Femur (tissue), 1 donor: ENCODE results near the gene BTG2.
A peak's percentile ranks its signal among the peaks of the same experiment; 100 is the strongest.

ENCODE experiments used
- DNase-seq: peaks from one replicate; pipeline ENCODE4 v3.0.0-alpha.2; 2017

The BTG2 gene

DNA sequence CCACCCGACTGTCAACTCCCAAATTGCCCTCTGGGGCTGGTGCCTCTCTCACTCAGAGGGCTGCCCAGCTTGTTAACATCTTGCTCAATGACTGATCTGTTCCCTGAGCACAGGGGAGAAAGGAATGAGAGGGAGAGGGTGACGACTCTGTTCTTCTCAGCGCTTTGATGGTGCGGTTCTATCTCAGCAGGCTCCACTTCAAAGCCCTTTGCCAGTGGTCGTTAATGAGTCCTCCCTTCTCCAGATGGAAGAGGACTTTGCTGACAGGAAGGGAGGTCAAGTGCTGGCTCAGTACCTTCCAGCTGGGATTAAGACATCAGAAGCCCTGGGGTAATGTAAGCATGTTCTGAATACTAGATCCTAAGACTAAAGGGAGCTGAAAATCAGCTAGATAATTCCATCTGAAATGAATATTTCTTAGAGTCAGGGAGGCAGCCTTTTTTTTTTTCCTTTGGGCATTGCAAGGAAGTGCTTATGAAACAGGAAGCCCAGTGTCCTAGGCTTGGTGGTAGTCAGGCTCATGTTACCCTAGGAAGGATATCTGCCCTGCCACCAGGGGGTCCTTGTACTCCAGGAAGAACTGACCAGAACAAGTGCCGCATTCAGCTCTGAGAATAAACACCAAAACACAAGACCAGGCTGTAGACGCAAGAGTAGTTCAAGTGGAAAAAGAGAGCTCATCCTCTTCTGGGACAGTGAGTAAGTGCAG is 40.9 kb downstream of the BTG2 start:
- DNase-seq: no peak

DNA sequence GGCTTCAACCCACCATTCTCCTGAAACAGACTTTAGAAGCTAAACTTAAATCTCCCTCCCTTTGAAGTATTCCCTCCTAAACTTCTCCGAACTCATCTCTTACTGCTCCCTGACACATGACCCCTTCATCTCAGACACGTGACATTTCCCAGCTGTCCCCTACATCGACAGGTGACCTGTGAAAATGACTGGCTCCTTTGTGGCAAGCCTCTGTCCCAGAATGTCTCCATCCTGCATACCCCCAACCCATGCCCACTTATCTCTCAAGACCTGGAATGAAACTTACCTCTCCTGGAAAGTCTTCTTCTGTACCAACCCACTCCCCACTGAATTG is 41.4 kb downstream of the BTG2 start:
- no peak for DNase-seq

DNA sequence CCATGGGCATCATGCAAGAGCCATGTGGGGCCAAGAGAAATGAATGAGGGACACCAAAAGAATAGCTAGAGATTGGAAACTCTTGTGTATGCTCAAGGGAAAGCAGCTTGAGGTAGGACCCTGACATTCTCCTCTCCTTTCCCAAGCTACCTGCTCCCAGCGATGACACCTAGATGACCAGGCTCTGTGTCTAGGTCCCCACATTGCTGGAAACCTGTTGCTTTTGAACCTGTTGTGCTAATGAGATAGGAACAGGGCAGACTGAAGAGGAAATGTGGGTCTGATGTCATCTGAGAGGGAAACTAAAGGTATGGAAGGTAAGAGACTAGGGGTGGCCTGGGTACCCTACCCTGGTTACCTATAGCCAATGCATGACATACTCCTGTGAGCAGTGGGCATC is 43.8 kb downstream of the BTG2 start:
- DNase-seq: no peak

DNA sequence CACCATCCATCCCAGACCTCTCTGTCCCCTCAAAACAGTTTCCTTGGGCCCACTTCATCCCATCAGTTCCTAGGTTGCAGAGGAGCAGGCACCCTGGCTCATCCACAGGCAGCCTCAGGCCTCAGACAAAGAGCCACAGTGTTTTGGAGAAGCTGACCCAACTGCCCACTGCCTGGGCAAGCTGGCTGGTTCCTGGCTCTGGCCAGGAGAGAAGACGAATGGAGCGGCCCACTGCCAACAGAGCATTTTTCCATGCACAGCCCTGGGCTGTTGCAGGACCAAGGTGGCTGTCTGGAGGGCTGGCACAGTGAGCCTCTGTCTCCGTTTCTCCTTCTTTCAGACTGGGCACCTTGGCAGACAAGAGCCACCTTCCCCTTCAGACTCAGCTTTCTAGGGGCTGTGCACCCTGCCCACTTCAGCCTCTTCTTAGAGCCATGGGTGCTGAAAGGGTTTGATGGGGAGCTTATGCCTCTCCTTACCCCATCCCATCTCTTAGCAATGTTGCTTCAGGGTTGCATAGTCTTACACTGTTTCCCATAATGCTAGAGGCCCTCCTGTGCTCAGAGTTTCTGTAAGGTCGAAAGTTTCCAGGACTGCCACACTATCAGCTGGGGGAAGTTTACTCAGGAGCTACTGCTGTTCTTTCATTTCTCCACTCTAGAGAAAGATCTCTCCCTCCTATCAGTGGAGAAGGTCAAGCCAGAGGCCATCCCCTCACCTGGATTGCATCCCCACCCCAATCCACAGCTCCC is 44.6 kb downstream of the BTG2 start:
- DNase-seq: peak; percentile 56

DNA sequence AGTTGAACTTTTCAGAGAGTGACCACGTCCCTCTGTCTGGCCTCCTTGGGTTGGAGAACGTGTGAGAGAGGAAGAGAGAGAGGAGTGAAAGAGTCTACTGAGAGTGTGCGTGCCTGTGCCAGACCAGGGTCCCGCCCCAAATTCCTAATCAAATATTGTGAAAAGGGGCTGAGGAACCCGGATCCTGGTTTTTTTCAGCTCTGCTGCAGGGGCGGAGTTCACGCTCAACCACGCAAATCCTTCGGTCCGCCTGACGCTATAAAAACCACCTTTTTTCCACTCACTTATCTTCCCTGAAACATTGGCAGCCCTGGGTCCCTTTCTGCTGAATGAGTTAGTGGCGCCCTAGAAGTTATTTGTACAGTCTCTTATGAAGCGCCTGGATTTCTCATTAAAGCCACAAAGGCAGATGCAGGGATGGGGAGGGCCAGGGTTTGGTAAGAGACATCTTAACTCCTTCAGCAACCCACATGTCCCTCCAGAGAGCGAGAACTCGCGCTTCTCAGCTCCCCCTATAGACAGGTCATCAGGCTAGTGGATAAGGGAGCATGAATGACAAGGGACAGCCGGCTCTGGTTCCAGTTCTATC is 45.8 kb downstream of the BTG2 start, which contains the start of gene FMOD:
FMOD (minus strand) TSS at position 86 of the 589 bp plus-strand sequence. CDS start 2,852 bp downstream, outside the sequence.
- DNase-seq: peak; percentile 90

DNA sequence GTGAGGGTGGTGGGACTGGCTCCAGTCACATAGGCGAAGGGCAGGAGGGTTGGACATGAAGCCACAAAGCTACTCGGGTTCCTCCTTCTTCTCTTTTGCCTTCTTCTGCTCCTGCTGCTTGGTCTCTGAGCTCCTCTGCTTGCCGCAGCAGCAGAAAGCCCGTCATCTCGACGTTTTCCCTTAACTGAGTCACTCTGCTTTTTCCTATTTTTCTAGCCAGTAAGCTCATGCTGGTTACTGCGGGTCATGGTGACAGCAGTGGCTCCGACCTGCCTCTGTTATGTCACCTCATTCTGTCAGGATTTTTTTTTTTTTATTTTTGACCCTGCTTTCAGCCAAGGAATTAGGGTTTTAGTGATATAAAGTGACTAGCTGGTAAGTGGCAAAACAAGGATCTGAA is 48.2 kb downstream of the BTG2 start:
- no peak for DNase-seq

DNA sequence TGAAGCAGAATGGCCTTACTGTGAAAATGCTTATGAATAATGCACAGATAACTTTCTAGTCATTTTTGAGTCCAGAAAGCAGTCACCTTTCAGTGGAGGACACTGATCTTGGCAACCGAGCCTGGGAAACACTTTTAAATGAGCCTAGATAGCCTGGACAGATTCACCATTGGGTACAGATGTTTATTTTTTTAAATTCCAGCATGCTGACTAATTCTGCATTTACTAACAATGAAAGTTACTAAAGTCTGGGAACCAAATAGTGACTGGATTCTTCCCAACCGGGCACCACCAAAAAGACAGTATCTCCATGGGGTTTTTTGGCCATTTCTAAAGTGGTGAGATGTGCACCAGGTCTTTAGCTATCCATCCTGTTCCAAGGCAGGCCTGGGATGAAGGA is 48.9 kb downstream of the BTG2 start:
- no peak for DNase-seq

DNA sequence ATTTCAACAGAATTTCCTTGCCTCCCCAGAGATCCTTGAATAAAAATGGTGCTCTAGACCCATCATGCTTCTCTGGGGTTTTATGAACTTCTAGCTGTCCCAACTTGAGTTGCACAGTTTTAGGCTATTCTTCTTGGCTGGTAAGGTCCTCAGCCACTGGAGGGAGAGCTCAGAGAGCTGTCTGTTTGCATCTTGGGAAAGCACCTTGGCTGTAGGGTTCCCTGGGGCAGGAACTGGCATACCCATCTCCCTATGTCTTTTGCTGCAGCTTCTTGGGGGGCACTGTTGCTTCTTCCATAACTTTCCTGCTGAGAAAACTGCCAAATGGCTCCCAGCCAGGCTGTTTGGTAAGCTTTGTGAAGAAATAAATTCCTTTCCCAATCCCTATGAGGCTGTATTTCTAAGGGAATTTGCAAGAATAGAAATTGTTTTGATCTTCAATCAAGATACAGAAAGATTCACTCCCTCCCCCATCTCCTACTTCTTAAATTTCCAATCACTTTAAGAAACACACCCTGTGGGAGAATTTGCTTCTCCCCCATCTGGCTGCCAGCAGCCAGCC is 53.8 kb downstream of the BTG2 start:
- no peak for DNase-seq
